ENCODE data around the gene WDFY1.

GRCh38 chr2:223929571-223930102, 15.5 kb downstream of the WDFY1 start:
- TF ChIP-seq POLR2AphosphoS5 (IDR thresholded peaks at IDR 0.05) (no peak), CTCF (IDR thresholded peaks at IDR 0.05) (no peak)
